HepG2 (cell line): Measurements from ENCODE around the gene DCC. TPM values are rescaled to one million over a fixed set of nuclear protein-coding genes. Genes with fewer than 3 reads are reported as not detected.
A peak's percentile ranks its signal among the peaks of the same experiment; 100 is the strongest.

Source experiments
- ATAC-seq: fragments of 200-7000 bp; cut with Tn5 transposase; 3 replicates; pipeline ENCODE4 v1.9.1; 2020; ENCODE audit warnings: mild to moderate bottlenecking, moderate library complexity
- BruUV-seq: library from RNA; stranded (reverse); fragments of 400-500 nt; replicated peaks from 2 replicates; lab custom pipeline; 2021; lab: Mats Ljungman, UMichigan
- CTCF ChIA-PET: fragments of 300-600 bp; formaldehyde crosslinking; extraction: SDS; loops from one replicate; lab custom pipeline; 2021; ENCODE audit warnings: low total read pairs, inconsistent platforms, low intra/inter-chr PET ratio; lab: Yijun Ruan, JAX
- POLR2A ChIA-PET: fragments of 350-600 bp; sonication (Branson Sonifier 250); formaldehyde crosslinking; loops from one replicate; lab custom pipeline; 2020; ENCODE audit warnings: antibody characterized with exemption, inconsistent platforms; lab: Yijun Ruan, JAX
- DNase-seq: peaks from one replicate; pipeline ENCODE4 v3.0.0-alpha.2; 2015; ENCODE audit warnings: low spot score
- FAIRE-seq: peaks from 3 replicates; lab custom pipeline; 2011; peaks lifted over from hg19 to GRCh38; lab: Jason Lieb, UNC
- H2AFZ ChIP-seq: one replicate; pipeline ENCODE4 v1.6.1; 2011; ENCODE audit warnings: low read length, inconsistent platforms
- H3K27ac ChIP-seq: fragments of 300-600 bp; 3 replicates; pipeline ENCODE4 v1.8.0; 2011; ENCODE audit warnings: mixed run types, mild to moderate bottlenecking, mixed read lengths, low read length, inconsistent platforms; ENCODE audit not compliant: insufficient read depth; ENCODE audit errors: extremely low read length
- H3K27me3 ChIP-seq, 2 experiments: fragments of 200-600 bp in 1 of 2; 2 replicates in 1 of 2; 3 replicates in 1 of 2; pipeline versions ENCODE4 v1.6.0 to v1.8.0; 2011; ENCODE audit warnings: low read length in 2 of 2, mild to moderate bottlenecking in 2 of 2, moderate library complexity in 2 of 2, inconsistent platforms in 1 of 2; ENCODE audit not compliant: insufficient read depth in 2 of 2, control insufficient read depth in 1 of 2
- H3K36me3 ChIP-seq, 2 experiments: fragments of 200-600 bp in 1 of 2; replicated peaks in 1 of 2; 2 replicates in 1 of 2; 3 replicates in 1 of 2; pipeline versions ENCODE4 v1.5.1 to v1.8.0; 2011; ENCODE audit warnings: low read length in 2 of 2, inconsistent platforms in 1 of 2; ENCODE audit not compliant: insufficient read depth in 2 of 2, control insufficient read depth in 1 of 2
- H3K4me1 ChIP-seq: 2 replicates; pipeline ENCODE4 v1.5.1; 2012; ENCODE audit warnings: low read length, inconsistent platforms; ENCODE audit not compliant: insufficient read depth
- H3K4me2 ChIP-seq: 2 replicates; pipeline ENCODE4 v1.6.0; 2011; ENCODE audit warnings: low read depth, low read length, inconsistent platforms
- H3K4me3 ChIP-seq, 3 experiments: fragments of 200-600 bp in 1 of 3; sonication (generic), shearing (Covaris generic) in 1 of 3; replicated peaks in 1 of 3; 2 replicates each; pipeline ENCODE4 v1.5.1; 2011 to 2016; ENCODE audit warnings: low read length in 3 of 3, inconsistent platforms in 2 of 3, low read depth in 2 of 3, mild to moderate bottlenecking in 2 of 3, control low read depth in 1 of 3, mixed read lengths in 1 of 3; ENCODE audit not compliant: insufficient read depth in 1 of 3
- H3K79me2 ChIP-seq: one replicate; pipeline ENCODE4 v1.6.1; 2011; ENCODE audit warnings: low read length, inconsistent platforms; ENCODE audit not compliant: insufficient read depth
- H3K9ac ChIP-seq: 2 replicates; pipeline ENCODE4 v1.6.0; 2011; ENCODE audit warnings: mild to moderate bottlenecking, low read depth, low read length, inconsistent platforms; ENCODE audit not compliant: insufficient read depth
- H3K9me3 ChIP-seq: 2 replicates; pipeline ENCODE4 v1.5.1; 2012; ENCODE audit warnings: mild to moderate bottlenecking, low read length
- H4K20me1 ChIP-seq: 2 replicates; pipeline ENCODE4 v1.6.0; 2011; ENCODE audit warnings: inconsistent platforms, mild to moderate bottlenecking, low read length, moderate library complexity; ENCODE audit not compliant: insufficient read depth
- ZFP36L1 ChIP-seq: sonication (generic); formaldehyde crosslinking; IDR thresholded peaks from 2 replicates; pipeline ENCODE4 v1.8.0; 2022; ENCODE audit warnings: mild to moderate bottlenecking, missing genetic modification reagents, moderate library complexity
- WGBS: methylation state at CpG from one replicate; pipeline ENCODE4 v1.1.6; 2017; ENCODE audit warnings: low lambda C conversion rate; 5-methylcytosine and 5-hydroxymethylcytosine counted together
- in situ Hi-C: cut with HindIII; loops from 2 replicates; pipeline ENCODE4 v1.10.0; 2017; ENCODE audit warnings: low pct_unique_long_range_greater_than_20kb; ENCODE audit not compliant: extremely low pct_ligation_motif_present
- intact Hi-C: fragments of 100-400 bp; cut with micrococcal nuclease; formaldehyde crosslinking; loops from one replicate; pipeline ENCODE4 v1.10.0; 2022; ENCODE audit not compliant: unreplicated experiment
- polyA plus RNA-seq, 8 experiments: library from polyadenylated mRNA; depleted of rRNA in 3 of 8; stranded (reverse) in 7 of 8; unstranded in 1 of 8; fragments of >200 nt; fragmentation: Illumina TruSeq in 4 of 8; extraction: Trizol in 4 of 8; gene quantifications; 2 replicates each; pipeline versions ENCODE4 v1.2.1 to v1.2.3, GENCODE V29; 2011 to 2016; ENCODE audit warnings: low read depth in 4 of 8, missing spikeins in 1 of 8, mixed read lengths in 1 of 8; ENCODE audit not compliant: insufficient read depth in 1 of 8
- total RNA-seq, 5 experiments: library from RNA; depleted of rRNA; stranded (reverse); fragments of >200 nt; fragmentation: Illumina TruSeq; extraction: Trizol; gene quantifications; 2 replicates each; pipeline ENCODE4 v1.2.3, GENCODE V29; 2016; ENCODE audit warnings: low read depth in 1 of 5
- TF ChIP-seq, protein P1 (sequence below): fragments of 450-650 bp; IDR thresholded peaks from 2 replicates; pipeline ENCODE4 v1.6.1; 2016
- TF ChIP-seq, protein P2 (sequence below): sonication (generic); formaldehyde crosslinking; IDR thresholded peaks from 2 replicates; pipeline ENCODE4 v1.4.0; 2020; ENCODE audit warnings: mild to moderate bottlenecking, missing genetic modification reagents
- TF ChIP-seq, protein P3 (sequence below): sonication (generic); formaldehyde crosslinking; IDR thresholded peaks from 2 replicates; pipeline ENCODE4 v1.4.0; 2020; ENCODE audit warnings: missing genetic modification reagents

The DCC gene
- total and polyA plus RNA-seq, 2 of the 13 experiments (the other 11 are each of a cell fraction or from before 2014, with no cell fraction given) = not detected

DNA sequence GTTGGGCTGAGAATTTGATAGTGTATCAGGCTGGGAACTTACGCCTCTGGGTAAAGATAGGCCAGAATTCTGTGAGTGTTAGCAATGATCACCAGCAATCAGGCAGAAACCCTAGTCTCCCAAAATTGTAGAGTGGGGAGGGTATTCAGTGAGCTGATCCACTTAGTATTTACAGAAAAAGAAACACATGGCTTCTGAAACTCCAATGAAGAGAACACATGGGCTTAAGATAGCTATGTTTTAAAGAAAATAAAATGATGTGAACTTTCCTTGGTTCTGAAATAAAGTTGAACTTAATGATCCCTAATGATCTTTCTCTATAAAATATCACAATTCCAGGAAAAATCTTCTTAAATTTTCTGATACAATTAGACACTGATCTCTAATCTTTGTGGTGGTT, 472.8 kb downstream of the DCC start:
- ATAC-seq = no peak
- no peaks in the 10 kb centered on the region for H3K79me2 ChIP-seq
- no peaks in the 10 kb centered on the region for H4K20me1 ChIP-seq
- no peak overlapping the region for H3K9ac ChIP-seq
- DNase-seq = no peak
- POLR2A ChIA-PET = no interaction called here
- no peak overlapping the region for H3K4me3 ChIP-seq
- H3K27me3 ChIP-seq = no peaks in the 10 kb centered on the region
- TF ChIP-seq, protein P1, sequence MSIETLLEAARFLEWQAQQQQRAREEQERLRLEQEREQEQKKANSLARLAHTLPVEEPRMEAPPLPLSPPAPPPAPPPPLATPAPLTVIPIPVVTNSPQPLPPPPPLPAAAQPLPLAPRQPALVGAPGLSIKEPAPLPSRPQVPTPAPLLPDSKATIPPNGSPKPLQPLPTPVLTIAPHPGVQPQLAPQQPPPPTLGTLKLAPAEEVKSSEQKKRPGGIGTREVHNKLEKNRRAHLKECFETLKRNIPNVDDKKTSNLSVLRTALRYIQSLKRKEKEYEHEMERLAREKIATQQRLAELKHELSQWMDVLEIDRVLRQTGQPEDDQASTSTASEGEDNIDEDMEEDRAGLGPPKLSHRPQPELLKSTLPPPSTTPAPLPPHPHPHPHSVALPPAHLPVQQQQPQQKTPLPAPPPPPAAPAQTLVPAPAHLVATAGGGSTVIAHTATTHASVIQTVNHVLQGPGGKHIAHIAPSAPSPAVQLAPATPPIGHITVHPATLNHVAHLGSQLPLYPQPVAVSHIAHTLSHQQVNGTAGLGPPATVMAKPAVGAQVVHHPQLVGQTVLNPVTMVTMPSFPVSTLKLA = peak; percentile 92
- TF ChIP-seq ZFP36L1 (CRISPR knock-in tag) = no peak
- CTCF ChIA-PET = no interaction called here
- peaks cover 62% of the 10 kb centered on the region for H3K9me3 ChIP-seq
- no peak overlapping the region for H3K27ac ChIP-seq
- no peaks in the 10 kb centered on the region for H3K36me3 ChIP-seq
- no peak overlapping the region for H2AFZ ChIP-seq
- no TSS peak for BruUV-seq
- in situ Hi-C loops = no loop called here
- 8% methylated on average over 1 of the region's 1 CpG for WGBS
- FAIRE-seq = no peak
- no peaks in the 10 kb centered on the region for H3K4me1 ChIP-seq
- H3K4me2 ChIP-seq = no peak overlapping the region
- intact Hi-C loops = no loop called here

DNA sequence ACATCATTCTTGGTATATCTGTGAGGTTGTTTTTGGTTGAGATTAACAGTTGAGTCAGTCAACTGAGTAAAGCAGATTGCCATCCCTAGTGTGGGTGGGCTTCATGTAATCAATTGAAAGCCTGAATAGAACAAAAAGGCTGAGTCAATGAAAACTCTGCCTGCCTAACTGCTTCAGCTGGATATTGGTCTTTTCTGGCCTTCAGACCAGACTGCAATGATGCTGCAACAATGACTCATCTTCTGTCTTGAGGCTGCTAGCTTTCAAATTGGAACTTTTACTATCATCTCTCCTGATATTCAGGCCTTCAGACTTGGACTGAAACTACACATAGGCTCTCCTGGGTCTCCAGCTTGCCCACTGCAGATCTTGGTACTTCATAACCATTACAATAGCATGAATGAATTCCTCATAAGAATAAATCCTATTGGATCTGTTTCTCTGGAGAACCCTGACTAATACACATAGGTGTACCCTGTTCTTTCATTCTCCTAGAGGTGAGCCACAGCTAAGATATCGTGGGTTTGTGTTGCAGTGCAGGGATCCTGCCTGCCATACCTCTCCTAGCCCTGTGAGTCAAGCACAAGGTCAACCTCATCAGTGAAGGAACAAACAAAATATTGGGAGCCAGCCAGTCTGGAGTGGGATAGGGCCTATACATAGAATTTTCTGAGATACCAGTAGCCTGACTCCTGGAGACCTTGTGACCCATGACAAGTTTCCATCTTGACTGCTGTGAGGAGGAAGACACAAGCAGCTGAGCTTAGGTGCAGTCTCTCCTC, 473.8 kb downstream of the DCC start:
- DNase-seq = no peak
- no peaks in the 10 kb centered on the region for H4K20me1 ChIP-seq
- intact Hi-C loops = no loop called here
- ATAC-seq = no peak
- peaks cover 59% of the 10 kb centered on the region for H3K9me3 ChIP-seq
- H3K9ac ChIP-seq = no peak overlapping the region
- no peak overlapping the region for H3K27ac ChIP-seq
- ChIA-PET POLR2A (no interaction called here), CTCF (no interaction called here)
- FAIRE-seq = no peak
- no peak overlapping the region for H3K4me3 ChIP-seq
- WGBS = 0% methylated on average over 1 of the region's 1 CpG
- H2AFZ ChIP-seq = no peak overlapping the region
- in situ Hi-C loops = no loop called here
- no peaks in the 10 kb centered on the region for H3K79me2 ChIP-seq
- no TSS peak for BruUV-seq
- no peaks in the 10 kb centered on the region for H3K4me1 ChIP-seq
- no peaks in the 10 kb centered on the region for H3K27me3 ChIP-seq
- no peak overlapping the region for H3K4me2 ChIP-seq
- H3K36me3 ChIP-seq = no peaks in the 10 kb centered on the region
- TF ChIP-seq, protein P2, sequence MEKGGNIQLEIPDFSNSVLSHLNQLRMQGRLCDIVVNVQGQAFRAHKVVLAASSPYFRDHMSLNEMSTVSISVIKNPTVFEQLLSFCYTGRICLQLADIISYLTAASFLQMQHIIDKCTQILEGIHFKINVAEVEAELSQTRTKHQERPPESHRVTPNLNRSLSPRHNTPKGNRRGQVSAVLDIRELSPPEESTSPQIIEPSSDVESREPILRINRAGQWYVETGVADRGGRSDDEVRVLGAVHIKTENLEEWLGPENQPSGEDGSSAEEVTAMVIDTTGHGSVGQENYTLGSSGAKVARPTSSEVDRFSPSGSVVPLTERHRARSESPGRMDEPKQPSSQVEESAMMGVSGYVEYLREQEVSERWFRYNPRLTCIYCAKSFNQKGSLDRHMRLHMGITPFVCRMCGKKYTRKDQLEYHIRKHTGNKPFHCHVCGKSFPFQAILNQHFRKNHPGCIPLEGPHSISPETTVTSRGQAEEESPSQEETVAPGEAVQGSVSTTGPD = no peak
- TF ChIP-seq, protein P3, sequence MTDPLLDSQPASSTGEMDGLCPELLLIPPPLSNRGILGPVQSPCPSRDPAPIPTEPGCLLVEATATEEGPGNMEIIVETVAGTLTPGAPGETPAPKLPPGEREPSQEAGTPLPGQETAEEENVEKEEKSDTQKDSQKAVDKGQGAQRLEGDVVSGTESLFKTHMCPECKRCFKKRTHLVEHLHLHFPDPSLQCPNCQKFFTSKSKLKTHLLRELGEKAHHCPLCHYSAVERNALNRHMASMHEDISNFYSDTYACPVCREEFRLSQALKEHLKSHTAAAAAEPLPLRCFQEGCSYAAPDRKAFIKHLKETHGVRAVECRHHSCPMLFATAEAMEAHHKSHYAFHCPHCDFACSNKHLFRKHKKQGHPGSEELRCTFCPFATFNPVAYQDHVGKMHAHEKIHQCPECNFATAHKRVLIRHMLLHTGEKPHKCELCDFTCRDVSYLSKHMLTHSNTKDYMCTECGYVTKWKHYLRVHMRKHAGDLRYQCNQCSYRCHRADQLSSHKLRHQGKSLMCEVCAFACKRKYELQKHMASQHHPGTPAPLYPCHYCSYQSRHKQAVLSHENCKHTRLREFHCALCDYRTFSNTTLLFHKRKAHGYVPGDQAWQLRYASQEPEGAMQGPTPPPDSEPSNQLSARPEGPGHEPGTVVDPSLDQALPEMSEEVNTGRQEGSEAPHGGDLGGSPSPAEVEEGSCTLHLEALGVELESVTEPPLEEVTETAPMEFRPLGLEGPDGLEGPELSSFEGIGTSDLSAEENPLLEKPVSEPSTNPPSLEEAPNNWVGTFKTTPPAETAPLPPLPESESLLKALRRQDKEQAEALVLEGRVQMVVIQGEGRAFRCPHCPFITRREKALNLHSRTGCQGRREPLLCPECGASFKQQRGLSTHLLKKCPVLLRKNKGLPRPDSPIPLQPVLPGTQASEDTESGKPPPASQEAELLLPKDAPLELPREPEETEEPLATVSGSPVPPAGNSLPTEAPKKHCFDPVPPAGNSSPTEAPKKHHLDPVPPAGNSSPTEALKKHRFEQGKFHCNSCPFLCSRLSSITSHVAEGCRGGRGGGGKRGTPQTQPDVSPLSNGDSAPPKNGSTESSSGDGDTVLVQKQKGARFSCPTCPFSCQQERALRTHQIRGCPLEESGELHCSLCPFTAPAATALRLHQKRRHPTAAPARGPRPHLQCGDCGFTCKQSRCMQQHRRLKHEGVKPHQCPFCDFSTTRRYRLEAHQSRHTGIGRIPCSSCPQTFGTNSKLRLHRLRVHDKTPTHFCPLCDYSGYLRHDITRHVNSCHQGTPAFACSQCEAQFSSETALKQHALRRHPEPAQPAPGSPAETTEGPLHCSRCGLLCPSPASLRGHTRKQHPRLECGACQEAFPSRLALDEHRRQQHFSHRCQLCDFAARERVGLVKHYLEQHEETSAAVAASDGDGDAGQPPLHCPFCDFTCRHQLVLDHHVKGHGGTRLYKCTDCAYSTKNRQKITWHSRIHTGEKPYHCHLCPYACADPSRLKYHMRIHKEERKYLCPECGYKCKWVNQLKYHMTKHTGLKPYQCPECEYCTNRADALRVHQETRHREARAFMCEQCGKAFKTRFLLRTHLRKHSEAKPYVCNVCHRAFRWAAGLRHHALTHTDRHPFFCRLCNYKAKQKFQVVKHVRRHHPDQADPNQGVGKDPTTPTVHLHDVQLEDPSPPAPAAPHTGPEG (CRISPR knock-in tag) = no peak
